PC-9 (cell line): ENCODE results near the gene RNF126.

Experiments used
- EZH2 ChIP-seq: fragments of 200-600 bp; sonication (generic); IDR thresholded peaks from 2 replicates; pipeline ENCODE4 v1.8.0; 2017; ENCODE audit warnings: antibody characterized with exemption, low read depth
- TF ChIP-seq, protein P1 (sequence below): fragments of 200-600 bp; sonication (generic); conservative IDR thresholded peaks from 2 replicates; pipeline ENCODE4 v1.6.1; 2017; ENCODE audit warnings: mixed run types, antibody characterized with exemption, mild to moderate bottlenecking, moderate library complexity

DNA sequence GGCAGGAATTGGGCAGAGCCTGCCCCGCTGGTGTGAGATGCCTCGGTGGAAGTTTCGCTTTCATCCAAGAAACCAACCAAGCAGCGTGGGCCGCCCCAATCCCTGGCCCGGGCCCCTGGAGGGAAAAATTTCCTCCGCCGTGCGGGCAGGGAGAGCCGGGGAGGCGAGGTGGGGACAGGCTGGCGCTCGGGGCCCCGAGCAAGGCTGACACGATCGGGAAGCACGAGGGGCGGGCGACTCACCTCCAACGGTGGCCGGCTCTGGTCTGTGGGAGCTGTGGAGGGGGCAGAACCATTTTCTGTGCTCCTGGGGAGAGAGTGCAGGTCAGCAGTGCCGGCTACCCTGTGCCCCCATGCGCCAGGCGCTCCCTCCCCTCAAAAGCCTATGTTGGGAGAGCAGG is 11.0 kb downstream of the RNF126 start:
- TF ChIP-seq, protein P1, sequence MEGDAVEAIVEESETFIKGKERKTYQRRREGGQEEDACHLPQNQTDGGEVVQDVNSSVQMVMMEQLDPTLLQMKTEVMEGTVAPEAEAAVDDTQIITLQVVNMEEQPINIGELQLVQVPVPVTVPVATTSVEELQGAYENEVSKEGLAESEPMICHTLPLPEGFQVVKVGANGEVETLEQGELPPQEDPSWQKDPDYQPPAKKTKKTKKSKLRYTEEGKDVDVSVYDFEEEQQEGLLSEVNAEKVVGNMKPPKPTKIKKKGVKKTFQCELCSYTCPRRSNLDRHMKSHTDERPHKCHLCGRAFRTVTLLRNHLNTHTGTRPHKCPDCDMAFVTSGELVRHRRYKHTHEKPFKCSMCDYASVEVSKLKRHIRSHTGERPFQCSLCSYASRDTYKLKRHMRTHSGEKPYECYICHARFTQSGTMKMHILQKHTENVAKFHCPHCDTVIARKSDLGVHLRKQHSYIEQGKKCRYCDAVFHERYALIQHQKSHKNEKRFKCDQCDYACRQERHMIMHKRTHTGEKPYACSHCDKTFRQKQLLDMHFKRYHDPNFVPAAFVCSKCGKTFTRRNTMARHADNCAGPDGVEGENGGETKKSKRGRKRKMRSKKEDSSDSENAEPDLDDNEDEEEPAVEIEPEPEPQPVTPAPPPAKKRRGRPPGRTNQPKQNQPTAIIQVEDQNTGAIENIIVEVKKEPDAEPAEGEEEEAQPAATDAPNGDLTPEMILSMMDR: no peak
- no peak for TF ChIP-seq EZH2
